Trophoblast cell (in vitro differentiated cells and primary cell): Measurements from ENCODE around the gene FSTL4.

Experiments
- DNase-seq, 2 donors: peaks; one replicate each; pipeline ENCODE4 v3.0.0-alpha.2; 2016
- H2AFZ ChIP-seq: 2 replicates; pipeline ENCODE4 v1.6.1; 2013; ENCODE audit warnings: low read length, moderate library complexity, mild to moderate bottlenecking; ENCODE audit not compliant: insufficient read depth, poor library complexity
- H2AK5ac ChIP-seq: 2 replicates; pipeline ENCODE4 v1.6.1; 2013; ENCODE audit warnings: mild to moderate bottlenecking, low read length
- H2BK120ac ChIP-seq: 2 replicates; pipeline ENCODE4 v1.6.1; 2013; ENCODE audit warnings: low read length, mild to moderate bottlenecking, moderate library complexity; ENCODE audit not compliant: insufficient read depth, poor library complexity
- H2BK12ac ChIP-seq: 2 replicates; pipeline ENCODE4 v1.6.1; 2013; ENCODE audit warnings: mild to moderate bottlenecking, low read length, moderate library complexity
- H2BK5ac ChIP-seq: 2 replicates; pipeline ENCODE4 v1.6.1; 2013; ENCODE audit warnings: low read length, low read depth, moderate library complexity, mild to moderate bottlenecking; ENCODE audit not compliant: poor library complexity
- H3K14ac ChIP-seq: 2 replicates; pipeline ENCODE4 v1.6.1; 2013; ENCODE audit warnings: mild to moderate bottlenecking, low read length
- H3K18ac ChIP-seq: 2 replicates; pipeline ENCODE4 v1.6.1; 2013; ENCODE audit warnings: mild to moderate bottlenecking, low read length
- H3K23ac ChIP-seq: 2 replicates; pipeline ENCODE4 v1.6.1; 2013; ENCODE audit warnings: low read length
- H3K27ac ChIP-seq: 2 replicates; pipeline ENCODE4 v1.5.1; 2013; ENCODE audit warnings: low read depth, mild to moderate bottlenecking, inconsistent platforms, low read length, moderate library complexity
- H3K27me3 ChIP-seq: 2 replicates; pipeline ENCODE4 v1.6.1; 2013; ENCODE audit warnings: inconsistent platforms, mild to moderate bottlenecking, low read length, moderate library complexity; ENCODE audit not compliant: insufficient read depth
- H3K36me3 ChIP-seq, 2 experiments: 1 replicate in 1 of 2; 2 replicates in 1 of 2; pipeline ENCODE4 v1.6.1; 2013; ENCODE audit warnings: low read length in 2 of 2, mild to moderate bottlenecking in 2 of 2, moderate library complexity in 1 of 2; ENCODE audit not compliant: insufficient read depth in 2 of 2, control insufficient read depth in 1 of 2
- H3K4ac ChIP-seq: 2 replicates; pipeline ENCODE4 v1.6.1; 2013; ENCODE audit warnings: low read depth, mild to moderate bottlenecking, low read length, moderate library complexity
- H3K4me1 ChIP-seq, 2 experiments: 1 replicate in 1 of 2; 2 replicates in 1 of 2; pipeline ENCODE4 v1.6.1; 2013; ENCODE audit warnings: low read length in 2 of 2, mild to moderate bottlenecking in 2 of 2, moderate library complexity in 1 of 2; ENCODE audit not compliant: insufficient read depth in 2 of 2, control insufficient read depth in 1 of 2
- H3K4me2 ChIP-seq: 2 replicates; pipeline ENCODE4 v1.6.1; 2013; ENCODE audit warnings: inconsistent platforms, mild to moderate bottlenecking, low read length, moderate library complexity
- H3K4me3 ChIP-seq: 2 replicates; pipeline ENCODE4 v1.5.1; 2013; ENCODE audit warnings: mild to moderate bottlenecking, low read depth, low read length, inconsistent platforms
- H3K79me1 ChIP-seq: one replicate; pipeline ENCODE4 v1.6.1; 2013; ENCODE audit warnings: low read length
- H3K79me2 ChIP-seq: 2 replicates; pipeline ENCODE4 v1.6.1; 2013; ENCODE audit warnings: low read length, mild to moderate bottlenecking; ENCODE audit not compliant: control insufficient read depth, insufficient read depth, poor library complexity
- H3K9ac ChIP-seq: 2 replicates; pipeline ENCODE4 v1.6.1; 2013; ENCODE audit warnings: mild to moderate bottlenecking, low read length
- H3K9me3 ChIP-seq: 2 replicates; pipeline ENCODE4 v1.6.1; 2013; ENCODE audit warnings: low read depth, mild to moderate bottlenecking, control low read depth, inconsistent platforms, low read length; ENCODE audit not compliant: insufficient read depth
- H4K12ac ChIP-seq: 2 replicates; pipeline ENCODE4 v1.6.1; 2013; ENCODE audit warnings: low read depth, mild to moderate bottlenecking, low read length, moderate library complexity
- H4K8ac ChIP-seq: 2 replicates; pipeline ENCODE4 v1.6.1; 2013; ENCODE audit warnings: low read depth, mild to moderate bottlenecking, low read length, moderate library complexity
- H4K91ac ChIP-seq: one replicate; pipeline ENCODE4 v1.6.1; 2013; ENCODE audit warnings: low read depth, mild to moderate bottlenecking, low read length, moderate library complexity
- WGBS: extraction: QIAGEN DNeasy Blood & Tissue Kit; methylation state at CpG from one replicate; pipeline ENCODE4 v1.1.7; 2013; ENCODE audit warnings: missing lambda C conversion rate; ENCODE audit not compliant: insufficient read length, insufficient coverage; ENCODE audit errors: extremely low coverage; 5-methylcytosine and 5-hydroxymethylcytosine counted together

FSTL4 gene

DNA sequence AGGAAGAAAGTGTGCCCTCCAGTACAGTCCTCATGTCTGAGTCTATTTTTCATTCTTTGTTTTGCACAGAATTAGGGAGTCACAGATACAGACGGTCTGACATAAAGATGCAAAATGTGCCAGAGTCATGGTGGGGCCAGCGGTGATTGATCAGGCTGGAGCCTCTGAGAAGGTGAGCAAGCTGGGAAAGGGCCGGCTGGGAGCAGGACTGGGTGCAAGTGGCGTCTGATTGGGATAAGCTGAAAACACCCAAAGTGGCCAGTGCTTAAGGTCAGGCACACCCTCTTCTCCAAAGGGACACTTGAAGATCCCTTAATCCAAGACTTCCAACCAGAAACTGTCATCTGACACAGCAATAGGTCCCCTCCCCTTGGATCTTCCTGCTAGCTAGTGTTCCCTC is 32.6 kb downstream of the FSTL4 start:
- Histone ChIP-seq H3K4me3 (no peak overlapping the region), H3K4ac (no peak overlapping the region), H3K79me2 (no peaks in the 10 kb centered on the region), H3K27me3 (no peaks in the 10 kb centered on the region), H3K9me3 (peaks cover 3% of the 10 kb centered on the region), H3K27ac (no peak overlapping the region), H2BK12ac (no peak overlapping the region), H3K4me2 (no peak overlapping the region), H3K79me1 (no peaks in the 10 kb centered on the region), H2BK120ac (no peak overlapping the region), H3K9ac (no peak overlapping the region), H4K91ac (no peak overlapping the region), H3K14ac (no peak overlapping the region), H3K4me1 (peaks cover 0 to 1% of the 10 kb centered on the region in 2 experiments), H4K8ac (no peak overlapping the region), H3K23ac (no peak overlapping the region), H4K12ac (no peak overlapping the region), H3K18ac (no peak overlapping the region), H2AFZ (no peak overlapping the region), H2BK5ac (no peak overlapping the region), H3K36me3 (no peaks in the 10 kb centered on the region), H2AK5ac (no peak overlapping the region)
- no peak for DNase-seq
- no CpG with 5 or more reads among the region's 4 CpGs for WGBS

DNA sequence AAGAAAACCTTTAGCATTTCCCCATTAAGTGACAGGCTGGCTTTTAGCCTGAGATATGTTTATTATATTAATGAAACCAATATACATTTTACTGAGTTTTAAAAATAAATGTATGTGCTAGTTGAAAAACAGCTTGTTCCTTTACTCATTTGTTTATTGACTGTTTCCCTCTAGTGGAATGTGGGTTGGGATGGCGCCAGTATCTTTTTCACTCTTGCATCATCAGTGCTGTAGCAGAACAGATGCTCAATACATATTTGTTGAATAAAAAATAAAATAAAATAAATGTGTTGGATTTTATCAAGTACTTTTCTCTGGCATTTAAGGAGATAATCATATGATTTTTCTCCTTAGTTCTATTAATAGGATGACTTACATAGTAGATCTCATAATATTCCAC is 43.0 kb downstream of the FSTL4 start:
- no CpG with 5 or more reads among the region's 1 CpG for WGBS

DNA sequence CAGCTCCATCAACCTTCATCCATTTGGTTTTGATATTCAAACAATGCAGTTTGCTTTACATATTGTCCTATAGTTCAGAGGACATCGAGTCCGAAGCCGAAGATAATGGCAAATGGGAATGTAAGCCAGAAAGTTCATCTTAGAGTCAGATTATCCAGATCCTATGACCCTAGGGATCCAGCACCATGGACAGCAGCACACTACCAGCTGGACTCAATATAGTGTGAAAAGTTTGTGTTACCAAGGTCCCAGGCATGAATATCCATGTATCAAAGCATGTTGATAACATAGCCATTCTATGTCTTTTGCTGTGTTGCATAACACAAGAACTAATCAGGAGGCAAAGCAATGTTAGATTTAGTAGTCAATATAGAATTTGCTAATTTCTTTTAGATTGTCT is 46.3 kb downstream of the FSTL4 start:
- Histone ChIP-seq H2AFZ (no peak overlapping the region), H3K27me3 (no peaks in the 10 kb centered on the region), H3K36me3 (no peaks in the 10 kb centered on the region), H3K4me3 (no peak overlapping the region), H4K91ac (no peak overlapping the region), H2BK12ac (no peak overlapping the region), H3K9me3 (no peaks in the 10 kb centered on the region), H3K4me1 (no peaks in the 10 kb centered on the region), H3K4ac (no peak overlapping the region), H3K14ac (no peak overlapping the region), H3K27ac (no peak overlapping the region), H3K9ac (no peak overlapping the region), H3K79me1 (no peaks in the 10 kb centered on the region), H4K12ac (no peak overlapping the region), H3K79me2 (no peaks in the 10 kb centered on the region), H3K23ac (no peak overlapping the region), H3K4me2 (no peak overlapping the region), H2AK5ac (no peak overlapping the region), H2BK5ac (no peak overlapping the region), H4K8ac (no peak overlapping the region), H3K18ac (no peak overlapping the region), H2BK120ac (no peak overlapping the region)
- WGBS = no CpG with 5 or more reads among the region's 3 CpGs
- peak in 1 of 2 donors; percentile 63 for DNase-seq

More for the DNA sequence above, 43.0 kb downstream of the FSTL4 start:
- Histone ChIP-seq H3K14ac (no peak overlapping the region), H3K4me1 (no peaks in the 10 kb centered on the region), H2BK120ac (no peak overlapping the region), H3K9ac (no peak overlapping the region), H3K27me3 (no peaks in the 10 kb centered on the region), H3K9me3 (no peaks in the 10 kb centered on the region), H2AFZ (no peak overlapping the region), H2BK5ac (no peak overlapping the region), H3K36me3 (no peaks in the 10 kb centered on the region), H3K4me3 (no peak overlapping the region), H4K12ac (no peak overlapping the region), H3K79me1 (no peaks in the 10 kb centered on the region), H3K4me2 (no peak overlapping the region), H2AK5ac (no peak overlapping the region), H3K79me2 (no peaks in the 10 kb centered on the region), H4K8ac (no peak overlapping the region), H2BK12ac (no peak overlapping the region), H3K27ac (no peak overlapping the region), H3K18ac (no peak overlapping the region), H3K4ac (no peak overlapping the region), H4K91ac (no peak overlapping the region), H3K23ac (no peak overlapping the region)
- no peak for DNase-seq

DNA sequence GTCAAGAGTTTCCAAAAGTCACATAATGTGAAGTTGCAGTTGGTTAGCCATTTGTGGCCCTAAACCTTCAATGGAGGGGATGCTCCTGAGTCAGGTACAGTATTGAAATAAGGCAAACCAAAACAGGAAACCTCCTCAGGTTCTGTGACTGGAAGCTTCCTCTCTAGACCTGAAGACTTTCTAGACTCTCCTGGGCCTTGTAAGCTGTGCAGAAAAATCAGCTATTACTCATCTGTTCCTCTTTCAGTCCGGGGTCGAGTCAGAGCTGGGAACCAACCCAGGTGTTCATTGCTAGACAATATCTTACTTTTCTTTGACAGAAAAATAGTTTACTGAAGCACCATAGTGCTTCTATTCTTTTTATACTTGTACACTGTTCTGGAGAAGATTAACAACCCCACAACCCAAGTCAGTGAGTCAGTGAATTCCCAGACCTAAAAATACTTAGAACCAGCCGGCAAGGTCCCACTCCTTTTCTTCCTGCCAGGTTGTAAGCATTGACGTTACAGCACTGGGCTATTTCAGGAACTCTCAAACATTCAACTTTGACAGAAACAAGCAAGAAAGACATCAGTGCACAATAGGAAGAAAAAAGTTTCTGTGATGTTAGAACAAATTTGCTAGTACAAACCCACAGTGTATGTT is 47.3 kb downstream of the FSTL4 start:
- Histone ChIP-seq H4K12ac (no peak overlapping the region), H3K4me3 (no peak overlapping the region), H3K79me1 (no peaks in the 10 kb centered on the region), H2BK5ac (no peak overlapping the region), H4K91ac (no peak overlapping the region), H3K36me3 (no peaks in the 10 kb centered on the region), H3K18ac (no peak overlapping the region), H3K27me3 (no peaks in the 10 kb centered on the region), H3K9me3 (no peaks in the 10 kb centered on the region), H4K8ac (no peak overlapping the region), H3K4ac (no peak overlapping the region), H3K23ac (no peak overlapping the region), H3K79me2 (no peaks in the 10 kb centered on the region), H3K27ac (no peak overlapping the region), H2BK12ac (no peak overlapping the region), H3K14ac (no peak overlapping the region), H3K4me2 (no peak overlapping the region), H3K4me1 (no peaks in the 10 kb centered on the region), H2BK120ac (no peak overlapping the region), H2AFZ (no peak overlapping the region), H2AK5ac (no peak overlapping the region), H3K9ac (no peak overlapping the region)
- no CpG with 5 or more reads among the region's 4 CpGs for WGBS
- DNase-seq = no peak
